Keratinocyte (primary cell): ENCODE data around the gene SYNJ2. TPM values are rescaled to one million over a fixed set of nuclear protein-coding genes. Genes with fewer than 3 reads are reported as not detected.

Experiments
- DNase-seq: peaks from one replicate; pipeline ENCODE4 v3.0.0-alpha.2; 2011; ENCODE audit warnings: low read depth, missing footprints, low spot score
- FAIRE-seq: peaks from 2 replicates; lab custom pipeline; 2011; peaks lifted over from hg19 to GRCh38; lab: Jason Lieb, UNC
- H2AFZ ChIP-seq: 2 replicates; pipeline ENCODE4 v1.6.0; 2012; ENCODE audit warnings: low read length, control low read depth, inconsistent platforms; ENCODE audit not compliant: control insufficient read depth
- H3K27ac ChIP-seq: 2 replicates; pipeline ENCODE4 v1.5.1; 2011; ENCODE audit warnings: low read length; ENCODE audit not compliant: control insufficient read depth, insufficient read depth
- H3K27me3 ChIP-seq: 3 replicates; pipeline ENCODE4 v1.6.0; 2011; ENCODE audit warnings: low read length; ENCODE audit not compliant: control insufficient read depth, insufficient read depth; ENCODE audit errors: extremely low read depth
- H3K36me3 ChIP-seq, 2 experiments: 2 replicates in 1 of 2; 3 replicates in 1 of 2; pipeline ENCODE4 v1.5.1; 2011; ENCODE audit warnings: low read length in 2 of 2, mild to moderate bottlenecking in 1 of 2; ENCODE audit not compliant: control insufficient read depth in 2 of 2, insufficient read depth in 2 of 2; ENCODE audit errors: extremely low read depth in 1 of 2
- H3K4me1 ChIP-seq: 3 replicates; pipeline ENCODE4 v1.5.1; 2011; ENCODE audit warnings: low read length; ENCODE audit not compliant: control insufficient read depth, insufficient read depth; ENCODE audit errors: extremely low read depth
- H3K4me2 ChIP-seq: 3 replicates; pipeline ENCODE4 v1.6.0; 2011; ENCODE audit warnings: low read depth, low read length; ENCODE audit not compliant: control insufficient read depth, insufficient read depth; ENCODE audit errors: extremely low read depth
- H3K4me3 ChIP-seq, 3 experiments: fragments of 200-600 bp in 1 of 3; sonication (generic) in 1 of 3; 2 replicates in 2 of 3; 3 replicates in 1 of 3; pipeline ENCODE4 v1.5.1; 2011 to 2016; ENCODE audit warnings: low read length in 3 of 3, mild to moderate bottlenecking in 3 of 3, control low read depth in 2 of 3, inconsistent platforms in 1 of 3, low read depth in 1 of 3, mixed read lengths in 1 of 3, mixed run types in 1 of 3, moderate library complexity in 1 of 3; ENCODE audit not compliant: control insufficient read depth in 2 of 3, insufficient read depth in 2 of 3; ENCODE audit errors: extremely low read depth in 1 of 3
- H3K79me2 ChIP-seq: 2 replicates; pipeline ENCODE4 v1.6.0; 2012; ENCODE audit warnings: low read length; ENCODE audit not compliant: control insufficient read depth, insufficient read depth
- H3K9ac ChIP-seq: 3 replicates; pipeline ENCODE4 v1.6.0; 2011; ENCODE audit warnings: low read length; ENCODE audit not compliant: control insufficient read depth, insufficient read depth; ENCODE audit errors: extremely low read depth
- H3K9me1 ChIP-seq: 3 replicates; pipeline ENCODE4 v1.6.0; 2011; ENCODE audit warnings: low read length; ENCODE audit not compliant: control insufficient read depth, insufficient read depth; ENCODE audit errors: extremely low read depth
- H3K9me3 ChIP-seq: 2 replicates; pipeline ENCODE4 v1.5.1; 2012; ENCODE audit warnings: low read depth, low read length; ENCODE audit not compliant: control insufficient read depth
- H4K20me1 ChIP-seq: 3 replicates; pipeline ENCODE4 v1.6.0; 2011; ENCODE audit warnings: low read length; ENCODE audit not compliant: control insufficient read depth, insufficient read depth; ENCODE audit errors: extremely low read depth
- EZH2 ChIP-seq: IDR thresholded peaks from one replicate; pipeline ENCODE4 v1.6.1; 2012; ENCODE audit warnings: inconsistent platforms, mild to moderate bottlenecking, low read length, moderate library complexity
- dilution Hi-C: fragments of 300-500 bp; cut with MboI; formaldehyde crosslinking; loops from one replicate; pipeline ENCODE4 v1.7.0; 2020; ENCODE audit warnings: low sequenced_read_pairs; ENCODE audit not compliant: extremely low pct_ligation_motif_present
- polyA plus RNA-seq, 5 experiments: library from polyadenylated mRNA; depleted of rRNA in 3 of 5; stranded (reverse) in 3 of 5; stranded (forward) in 1 of 5; unstranded in 1 of 5; fragments of >200 nt; gene quantifications; 1 replicate in 1 of 5; 2 replicates in 3 of 5; 3 replicates in 1 of 5; pipeline versions ENCODE4 v1.2.1 to v1.2.3, GENCODE V29; 2011 to 2012; ENCODE audit warnings: missing spikeins in 2 of 5, low read depth in 1 of 5, low replicate concordance in 1 of 5
- TF ChIP-seq, protein P1 (sequence below), 3 experiments: IDR thresholded peaks in 1 of 3; conservative IDR thresholded peaks in 1 of 3; optimal IDR thresholded peaks in 1 of 3; 2 replicates in 2 of 3; 3 replicates in 1 of 3; pipeline versions ENCODE3 to v1.5.1; 2011; ENCODE audit warnings: low read length in 3 of 3, mild to moderate bottlenecking in 3 of 3, moderate library complexity in 2 of 3, control low read depth in 1 of 3, inconsistent platforms in 1 of 3; ENCODE audit not compliant: insufficient read depth in 2 of 3; ENCODE audit errors: extremely low read depth in 1 of 3

The SYNJ2 gene
- polyA plus RNA-seq, 1 donor (not counting 4 experiments of a cell fraction or from before 2014, with no cell fraction given), result 8.6 TPM

DNA sequence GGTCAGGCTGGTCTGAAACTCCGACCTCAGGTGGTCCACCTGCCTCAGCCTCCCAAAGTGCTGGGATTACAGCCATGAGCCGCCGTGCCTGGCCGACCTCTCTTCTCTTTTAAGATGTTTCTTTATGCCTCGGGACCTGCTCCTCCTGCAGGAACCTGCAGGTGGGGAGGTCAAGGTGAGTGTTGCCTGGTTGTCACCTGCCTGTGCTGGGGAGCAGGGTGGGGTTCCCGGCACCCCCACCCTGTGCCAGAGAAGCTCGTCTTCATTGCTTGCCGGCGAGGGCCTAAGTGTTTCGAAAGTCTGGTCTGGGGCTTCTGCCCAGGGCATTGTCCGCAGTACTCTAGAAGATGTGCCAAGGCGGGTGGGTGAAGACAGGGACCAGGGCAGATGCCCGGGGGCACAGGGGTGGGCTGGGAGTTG, 36.0 kb downstream of the SYNJ2 start:
- H3K4me3 ChIP-seq, result no peak overlapping the region
- no peak for DNase-seq
- TF ChIP-seq, protein P1, sequence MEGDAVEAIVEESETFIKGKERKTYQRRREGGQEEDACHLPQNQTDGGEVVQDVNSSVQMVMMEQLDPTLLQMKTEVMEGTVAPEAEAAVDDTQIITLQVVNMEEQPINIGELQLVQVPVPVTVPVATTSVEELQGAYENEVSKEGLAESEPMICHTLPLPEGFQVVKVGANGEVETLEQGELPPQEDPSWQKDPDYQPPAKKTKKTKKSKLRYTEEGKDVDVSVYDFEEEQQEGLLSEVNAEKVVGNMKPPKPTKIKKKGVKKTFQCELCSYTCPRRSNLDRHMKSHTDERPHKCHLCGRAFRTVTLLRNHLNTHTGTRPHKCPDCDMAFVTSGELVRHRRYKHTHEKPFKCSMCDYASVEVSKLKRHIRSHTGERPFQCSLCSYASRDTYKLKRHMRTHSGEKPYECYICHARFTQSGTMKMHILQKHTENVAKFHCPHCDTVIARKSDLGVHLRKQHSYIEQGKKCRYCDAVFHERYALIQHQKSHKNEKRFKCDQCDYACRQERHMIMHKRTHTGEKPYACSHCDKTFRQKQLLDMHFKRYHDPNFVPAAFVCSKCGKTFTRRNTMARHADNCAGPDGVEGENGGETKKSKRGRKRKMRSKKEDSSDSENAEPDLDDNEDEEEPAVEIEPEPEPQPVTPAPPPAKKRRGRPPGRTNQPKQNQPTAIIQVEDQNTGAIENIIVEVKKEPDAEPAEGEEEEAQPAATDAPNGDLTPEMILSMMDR (optimal IDR thresholded peaks at IDR 0.05 in 1 of 3, IDR thresholded peaks at IDR 0.05 in 1 of 3, conservative IDR thresholded peaks at IDR 0.05 in 1 of 3; ENCODE audit: extremely low read depth in 1 of 3, insufficient read depth in 2 of 3, low read length in 3 of 3), result no peak
- no peak for TF ChIP-seq EZH2
- no peaks in the 10 kb centered on the region for H4K20me1 ChIP-seq
- H2AFZ ChIP-seq, result no peak overlapping the region
- no peak overlapping the region for H3K4me2 ChIP-seq
- H3K9ac ChIP-seq, result no peak overlapping the region
- dilution Hi-C loops, result no loop called here
- H3K4me1 ChIP-seq, result no peaks in the 10 kb centered on the region
- no peak overlapping the region for H3K27ac ChIP-seq
- no peaks in the 10 kb centered on the region for H3K27me3 ChIP-seq
- H3K9me3 ChIP-seq, result no peaks in the 10 kb centered on the region
- peaks cover 8% of the 10 kb centered on the region for H3K79me2 ChIP-seq
- no peak for FAIRE-seq
- no peaks in the 10 kb centered on the region for H3K9me1 ChIP-seq
- no peaks in the 10 kb centered on the region for H3K36me3 ChIP-seq

DNA sequence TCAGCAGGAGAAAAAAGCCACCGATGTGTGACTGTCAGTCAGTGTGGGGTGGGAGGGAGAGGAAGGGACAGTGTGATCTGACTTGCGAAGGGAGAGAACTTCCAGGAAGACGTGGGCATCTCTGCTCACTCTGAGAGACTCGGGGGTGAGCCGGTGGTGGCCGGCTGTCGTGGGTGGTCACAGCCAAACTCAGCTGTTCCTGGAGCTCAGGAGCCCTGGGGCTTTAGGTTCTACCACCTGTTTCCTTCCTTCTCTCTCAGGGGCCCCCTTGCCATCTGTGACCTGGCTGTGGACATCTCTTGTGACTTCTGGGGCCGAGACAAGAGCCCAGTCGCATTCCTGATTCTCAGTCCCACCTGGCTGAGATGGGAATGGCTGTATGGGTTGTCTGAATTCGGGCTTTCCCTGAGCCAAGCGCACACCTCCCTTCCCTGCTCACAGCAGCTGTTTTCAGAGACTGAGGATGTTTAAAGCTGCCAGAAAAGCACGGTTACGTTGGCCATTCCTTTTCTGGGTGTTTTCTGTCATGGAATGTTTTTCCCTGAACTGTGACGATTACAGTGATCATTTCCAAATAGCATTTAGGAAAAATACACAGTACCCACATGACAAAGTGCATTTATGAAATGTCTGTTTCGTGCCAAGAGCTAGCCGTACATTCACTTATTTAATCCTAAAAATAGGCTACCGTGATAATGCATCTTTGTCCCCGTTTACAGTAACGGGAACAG, 36.5 kb downstream of the SYNJ2 start:
- FAIRE-seq, result no peak
- H3K9ac ChIP-seq, result no peak overlapping the region
- no peak overlapping the region for H3K4me3 ChIP-seq
- H3K27me3 ChIP-seq, result no peaks in the 10 kb centered on the region
- dilution Hi-C loops, result no loop called here
- peaks cover 8% of the 10 kb centered on the region for H3K79me2 ChIP-seq
- H3K9me3 ChIP-seq, result no peaks in the 10 kb centered on the region
- H3K4me1 ChIP-seq, result no peaks in the 10 kb centered on the region
- H3K36me3 ChIP-seq, result no peaks in the 10 kb centered on the region
- H4K20me1 ChIP-seq, result no peaks in the 10 kb centered on the region
- H3K27ac ChIP-seq, result no peak overlapping the region
- no peak overlapping the region for H3K4me2 ChIP-seq
- no peaks in the 10 kb centered on the region for H3K9me1 ChIP-seq
- H2AFZ ChIP-seq, result no peak overlapping the region
- TF ChIP-seq, protein P1 (optimal IDR thresholded peaks at IDR 0.05 in 1 of 3, IDR thresholded peaks at IDR 0.05 in 1 of 3, conservative IDR thresholded peaks at IDR 0.05 in 1 of 3; ENCODE audit: extremely low read depth in 1 of 3, insufficient read depth in 2 of 3, low read length in 3 of 3), result no peak
- no peak for TF ChIP-seq EZH2
- no peak for DNase-seq
